Lung (tissue), 12 donors: ENCODE measurements around the gene IDE. TPM values are rescaled to one million over a fixed set of nuclear protein-coding genes. Genes with fewer than 3 reads are reported as not detected.

ENCODE experiments used
- ATAC-seq: fragments of 200-7000 bp; cut with Tn5 transposase; one replicate; pipeline ENCODE4 v1.9.1; 2020; ENCODE audit warnings: moderate number of reproducible peaks; ENCODE audit not compliant: insufficient read depth, low FRiP score
- DNase-seq, 3 donors: peaks; one replicate each; pipeline ENCODE4 v3.0.0-alpha.2; 2013 to 2017
- H3K27ac ChIP-seq, 2 donors: one replicate each; pipeline ENCODE4 v1.5.1; 2013; ENCODE audit warnings: mild to moderate bottlenecking in 2 of 2, moderate library complexity in 2 of 2, control low read depth in 1 of 2, inconsistent platforms in 1 of 2, low read depth in 1 of 2, low read length in 1 of 2
- H3K27me3 ChIP-seq, 3 donors: one replicate each; pipeline ENCODE4 v1.5.1; 2013; ENCODE audit warnings: low read length in 2 of 3; ENCODE audit not compliant: control insufficient read depth in 3 of 3, insufficient read depth in 3 of 3
- H3K36me3 ChIP-seq, 4 donors: one replicate each; pipeline ENCODE4 v1.5.1; 2013; ENCODE audit warnings: low read length in 4 of 4, mild to moderate bottlenecking in 1 of 4, moderate library complexity in 1 of 4; ENCODE audit not compliant: control insufficient read depth in 4 of 4, insufficient read depth in 4 of 4
- H3K4me1 ChIP-seq, 5 donors: one replicate each; pipeline ENCODE4 v1.5.1; 2013; ENCODE audit warnings: low read length in 5 of 5, mild to moderate bottlenecking in 2 of 5, moderate library complexity in 1 of 5; ENCODE audit not compliant: control insufficient read depth in 5 of 5, insufficient read depth in 5 of 5
- H3K4me3 ChIP-seq: one replicate; pipeline ENCODE4 v1.5.1; 2013; ENCODE audit warnings: mild to moderate bottlenecking, control low read depth, moderate library complexity
- H3K9ac ChIP-seq, 2 donors: one replicate each; pipeline ENCODE4 v1.5.1; 2013; ENCODE audit warnings: low read length in 2 of 2, control low read depth in 1 of 2; ENCODE audit not compliant: insufficient read depth in 1 of 2
- H3K9me3 ChIP-seq, 4 donors: one replicate each; pipeline ENCODE4 v1.5.1; 2013; ENCODE audit warnings: low read length in 3 of 4, mild to moderate bottlenecking in 1 of 4, moderate library complexity in 1 of 4; ENCODE audit not compliant: control insufficient read depth in 4 of 4, insufficient read depth in 3 of 4
- WGBS, 2 donors: extraction: QIAGEN DNeasy Blood & Tissue Kit; methylation state at CpG; one replicate each; pipeline ENCODE4 v1.1.7; 2013; 5-methylcytosine and 5-hydroxymethylcytosine counted together
- polyA plus RNA-seq, 2 donors: library from polyadenylated mRNA; stranded (reverse); fragments of 200-250 nt; gene quantifications; one replicate each; pipeline ENCODE4 v1.2.1, GENCODE V29; 2013
- total RNA-seq, 2 donors: library from RNA; depleted of rRNA in 1 of 2; stranded (reverse); fragments of >200 nt in 1 of 2; gene quantifications; one replicate each; pipeline ENCODE4 v1.2.1, GENCODE V29; 2014 to 2021
- TF ChIP-seq, protein P1 (sequence below): IDR thresholded peaks from 2 replicates; pipeline ENCODE4 v1.5.1; 2012; ENCODE audit warnings: mild to moderate bottlenecking; ENCODE audit errors: control extremely low read depth, extremely low read depth
- donor health status: control.
- donor health status: control.
- donor health status: Bipolar disorder and iron deficiency.
- donor health status: healthy.
- donor health status: DM: yes; HTN: yes; CAD: no.

IDE gene
- total and polyA plus RNA-seq, 4 donors, result 9.1 to 39.2 (median 21.0) TPM

DNA sequence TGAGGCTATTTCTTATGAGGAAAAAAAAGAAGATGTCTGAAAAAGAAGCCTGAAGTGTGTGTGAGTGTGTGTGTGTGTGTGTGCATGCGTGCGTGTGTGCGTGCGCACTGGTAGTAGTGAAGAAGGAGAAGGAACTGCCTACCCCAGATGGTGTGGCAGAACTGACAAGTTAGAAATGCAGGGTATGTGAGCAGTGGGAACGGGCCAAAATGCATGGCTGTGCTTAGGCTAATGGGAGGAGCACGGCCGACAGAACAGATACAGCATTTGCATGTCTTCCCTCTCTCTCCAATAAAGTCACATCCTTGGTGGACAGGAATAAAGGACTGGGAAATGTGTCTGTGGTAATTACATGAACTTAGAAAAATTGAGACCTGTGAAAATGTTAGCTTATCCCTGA, 94.3 kb downstream of the IDE start:
- H3K4me1 ChIP-seq, result no peaks in the 10 kb centered on the region
- ATAC-seq (no peak), DNase-seq (no peak)
- WGBS, 2 donors, result 90 to 93% methylated on average over 7 of the region's 7 CpGs
- no peak overlapping the region for H3K4me3 ChIP-seq
- no peaks in the 10 kb centered on the region for H3K9me3 ChIP-seq
- TF ChIP-seq, protein P1, sequence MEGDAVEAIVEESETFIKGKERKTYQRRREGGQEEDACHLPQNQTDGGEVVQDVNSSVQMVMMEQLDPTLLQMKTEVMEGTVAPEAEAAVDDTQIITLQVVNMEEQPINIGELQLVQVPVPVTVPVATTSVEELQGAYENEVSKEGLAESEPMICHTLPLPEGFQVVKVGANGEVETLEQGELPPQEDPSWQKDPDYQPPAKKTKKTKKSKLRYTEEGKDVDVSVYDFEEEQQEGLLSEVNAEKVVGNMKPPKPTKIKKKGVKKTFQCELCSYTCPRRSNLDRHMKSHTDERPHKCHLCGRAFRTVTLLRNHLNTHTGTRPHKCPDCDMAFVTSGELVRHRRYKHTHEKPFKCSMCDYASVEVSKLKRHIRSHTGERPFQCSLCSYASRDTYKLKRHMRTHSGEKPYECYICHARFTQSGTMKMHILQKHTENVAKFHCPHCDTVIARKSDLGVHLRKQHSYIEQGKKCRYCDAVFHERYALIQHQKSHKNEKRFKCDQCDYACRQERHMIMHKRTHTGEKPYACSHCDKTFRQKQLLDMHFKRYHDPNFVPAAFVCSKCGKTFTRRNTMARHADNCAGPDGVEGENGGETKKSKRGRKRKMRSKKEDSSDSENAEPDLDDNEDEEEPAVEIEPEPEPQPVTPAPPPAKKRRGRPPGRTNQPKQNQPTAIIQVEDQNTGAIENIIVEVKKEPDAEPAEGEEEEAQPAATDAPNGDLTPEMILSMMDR, result no peak
- no peaks in the 10 kb centered on the region for H3K27me3 ChIP-seq
- peaks cover 10 to 18% (median 11%) of the 10 kb centered on the region in 4 donors for H3K36me3 ChIP-seq
- no peak overlapping the region for H3K27ac ChIP-seq
- H3K9ac ChIP-seq, result no peak overlapping the region

DNA sequence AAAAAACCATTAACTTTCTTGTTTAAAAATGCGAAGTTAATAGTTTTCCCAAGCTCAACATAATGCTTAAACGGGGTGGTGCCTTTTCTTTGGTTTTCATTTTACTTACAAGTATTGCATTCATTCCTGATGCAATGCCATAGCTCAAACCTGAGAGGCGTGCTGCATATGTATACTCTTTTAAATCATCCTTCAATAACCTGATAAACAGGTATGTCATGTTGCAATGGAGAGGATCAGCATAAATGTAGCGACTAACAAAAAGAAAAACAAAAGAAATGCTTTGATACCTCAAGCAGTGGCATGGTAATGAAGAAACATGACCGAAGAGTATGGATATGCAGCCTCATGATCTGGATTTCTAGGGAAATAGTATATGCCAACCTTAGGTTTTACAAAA, 95.4 kb downstream of the IDE start:
- ATAC-seq (no peak), DNase-seq (no peak)
- Histone ChIP-seq H3K27me3 (no peaks in the 10 kb centered on the region), H3K9me3 (no peaks in the 10 kb centered on the region), H3K4me3 (no peak overlapping the region), H3K27ac (no peak overlapping the region), H3K36me3 (peaks cover 7 to 15% (median 9%) of the 10 kb centered on the region in 4 donors), H3K9ac (no peak overlapping the region), H3K4me1 (no peaks in the 10 kb centered on the region)
- TF ChIP-seq, protein P1, result no peak
- 96 to 99% methylated on average over 5 of the region's 5 CpGs for WGBS, 2 donors

DNA sequence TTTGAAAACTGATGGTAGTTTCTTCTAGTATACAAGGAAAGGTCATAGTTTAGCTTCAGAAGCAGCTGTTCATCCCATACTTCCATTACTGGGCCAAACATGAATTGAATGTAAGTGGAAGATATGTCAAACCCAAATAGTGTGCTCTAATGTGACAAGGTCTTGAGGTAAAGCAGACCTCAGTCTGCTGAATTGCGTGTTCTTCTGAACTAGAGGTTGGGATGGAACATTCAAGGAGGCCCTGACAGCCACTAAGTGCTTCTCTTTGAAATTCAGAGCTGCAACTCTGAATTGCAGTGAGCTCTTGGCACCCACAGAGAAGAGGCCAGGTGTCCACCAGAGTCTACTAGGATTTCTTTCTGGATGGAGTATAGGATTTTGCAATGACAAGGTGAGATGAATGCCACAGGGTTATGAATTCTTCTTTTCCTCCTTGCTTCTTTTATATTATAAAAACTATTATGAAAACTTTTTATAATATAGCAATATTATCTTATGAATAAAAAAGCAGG, 98.5 kb downstream of the IDE start:
- Histone ChIP-seq H3K27ac (no peak overlapping the region), H3K9me3 (no peaks in the 10 kb centered on the region), H3K9ac (no peak overlapping the region), H3K36me3 (peaks cover 6 to 12% (median 9%) of the 10 kb centered on the region in 4 donors), H3K4me3 (no peak overlapping the region), H3K4me1 (no peaks in the 10 kb centered on the region), H3K27me3 (no peaks in the 10 kb centered on the region)
- DNase-seq, result no peak
- TF ChIP-seq, protein P1, result no peak
- 98 to 100% methylated on average over 1 of the region's 1 CpG for WGBS, 2 donors
- ATAC-seq, result no peak

DNA sequence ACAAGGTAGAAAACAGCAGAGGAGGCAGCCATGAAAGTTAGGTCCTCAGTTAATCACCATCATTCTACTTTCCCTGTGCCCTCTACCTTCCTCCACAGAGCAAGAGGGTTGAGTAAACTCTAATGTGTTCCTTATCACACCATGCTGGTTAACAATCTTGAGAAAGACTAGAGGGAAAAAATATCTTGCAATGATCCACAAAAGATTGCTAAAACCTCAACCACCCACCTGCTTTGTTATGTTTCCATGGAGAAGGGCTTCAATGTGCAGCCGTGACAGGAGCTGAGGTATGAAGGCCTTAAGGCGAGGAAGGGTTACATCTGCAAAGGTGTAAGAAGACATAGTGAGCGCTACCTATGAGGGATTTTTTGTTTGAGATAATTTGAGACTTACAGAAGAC, 103.9 kb downstream of the IDE start:
- TF ChIP-seq, protein P1, result no peak
- no peak overlapping the region for H3K9ac ChIP-seq
- H3K4me3 ChIP-seq, result no peak overlapping the region
- H3K27me3 ChIP-seq, result no peaks in the 10 kb centered on the region
- no peak for DNase-seq
- H3K9me3 ChIP-seq, result no peaks in the 10 kb centered on the region
- 60 to 90% methylated on average over 3 of the region's 3 CpGs for WGBS, 2 donors
- no peak overlapping the region for H3K27ac ChIP-seq
- no peaks in the 10 kb centered on the region for H3K4me1 ChIP-seq
- no peak for ATAC-seq
- H3K36me3 ChIP-seq, result peaks cover 13 to 26% (median 19%) of the 10 kb centered on the region in 4 donors
